GM21367 (cell line): ENCODE results near the gene L3HYPDH.

ENCODE experiments used
- ATAC-seq: cut with Tn5 transposase; IDR thresholded peaks from one replicate; pipeline ENCODE4 v1.9.1; 2021; ENCODE audit not compliant: unreplicated experiment

Gene L3HYPDH

DNA sequence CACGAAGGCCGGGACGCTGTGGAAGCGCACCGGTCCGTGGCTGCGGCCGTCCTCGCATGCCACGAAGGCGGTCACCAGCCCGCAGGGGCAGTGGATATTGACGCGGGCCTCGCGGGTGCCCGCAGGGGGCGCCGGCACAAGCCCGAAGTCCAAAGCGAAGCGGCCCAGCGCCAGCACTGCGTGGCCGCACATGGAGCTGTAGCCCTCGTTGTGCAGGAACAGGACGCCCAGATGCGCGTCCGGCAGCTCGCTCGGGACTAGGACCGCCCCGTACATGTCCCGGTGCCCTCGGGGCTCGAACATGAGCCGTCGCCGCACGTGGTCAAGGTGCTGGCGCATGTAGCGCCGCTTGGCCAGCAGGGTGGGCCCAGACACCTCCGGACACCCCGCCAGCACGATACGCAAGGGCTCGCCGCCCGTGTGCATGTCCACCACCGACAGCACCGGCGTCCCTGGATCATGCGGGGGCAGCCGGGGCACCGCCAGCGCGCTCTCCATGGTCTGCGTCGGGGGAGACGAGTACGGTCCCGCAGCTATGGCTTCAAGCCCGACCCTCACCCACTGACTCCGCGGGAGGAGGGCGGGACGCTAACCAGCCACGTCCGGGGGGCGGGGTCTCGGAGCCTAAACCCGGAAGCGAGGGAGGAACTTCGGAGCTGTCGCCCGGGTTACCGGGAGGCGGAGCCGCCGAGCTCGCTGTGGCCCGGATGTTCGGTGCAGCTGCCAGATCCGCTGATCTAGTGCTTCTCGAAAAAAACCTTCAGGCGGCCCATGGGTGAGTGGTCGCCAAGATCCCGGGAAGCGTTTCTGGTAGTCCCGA, at the start of gene L3HYPDH, which contains the start of gene JKAMP:
Gene L3HYPDH (minus strand): TSS at position 590 of the 820 bp plus-strand sequence. CDS start 92 bp downstream, at position 498.
Gene JKAMP (plus strand): TSS at position 699 of the 820 bp plus-strand sequence. CDS start 73 bp downstream, at position 772.
- peak; percentile 81 for ATAC-seq

- no peak for ATAC-seq
Observed at GRCh38 chr14:59532419-59532818, 48.2 kb upstream of the L3HYPDH start.

DNA sequence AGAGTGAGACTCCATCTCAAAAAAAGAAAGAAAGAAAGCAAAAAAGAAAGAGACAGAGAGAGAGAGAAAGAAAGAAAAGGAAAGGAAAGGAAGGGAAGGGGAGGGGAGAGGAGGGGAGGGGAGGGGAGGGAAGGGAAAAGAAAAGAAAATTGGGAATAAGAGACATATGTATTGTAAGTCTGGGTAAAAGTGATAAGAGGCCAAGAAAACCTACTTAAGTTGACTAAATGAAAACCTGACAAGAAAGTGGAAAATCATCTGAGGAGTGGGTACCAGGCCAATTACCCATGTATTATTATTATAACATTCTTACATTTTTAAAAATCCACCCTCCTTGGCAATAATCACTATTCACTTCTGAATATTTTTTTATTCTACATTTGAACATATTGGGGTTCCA, 46.1 kb upstream of the L3HYPDH start:
- no peak for ATAC-seq

GRCh38 chr14:59529189-59529588, 45.0 kb upstream of the L3HYPDH start:
- ATAC-seq: no peak

DNA sequence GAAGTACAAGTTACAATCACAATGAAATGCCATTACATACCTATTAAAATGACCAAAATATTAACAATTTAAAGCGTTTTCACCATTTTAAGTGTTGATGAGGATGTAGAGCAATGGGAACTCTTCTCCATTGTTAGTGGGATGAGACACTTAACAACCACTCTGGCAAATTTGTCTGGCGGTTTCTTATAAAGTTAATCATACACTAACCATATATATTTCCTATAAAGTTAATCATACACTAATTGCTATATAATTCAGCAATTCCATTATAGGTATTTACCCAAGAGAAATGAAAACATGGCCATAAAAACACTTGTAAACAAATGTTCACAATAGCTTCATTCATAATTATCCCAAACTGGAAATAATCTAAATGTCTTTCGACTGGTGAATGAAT, 36.0 kb upstream of the L3HYPDH start:
- no peak for ATAC-seq

- no peak for ATAC-seq
Observed at GRCh38 chr14:59511916-59512575, 27.8 kb upstream of the L3HYPDH start.

- no peak for ATAC-seq
Observed at GRCh38 chr14:59510966-59511365, 26.8 kb upstream of the L3HYPDH start.

GRCh38 chr14:59510001-59510400, 25.8 kb upstream of the L3HYPDH start:
- no peak for ATAC-seq

- no peak for ATAC-seq
Observed at GRCh38 chr14:59509101-59509500, 24.9 kb upstream of the L3HYPDH start.

GRCh38 chr14:59507752-59508103, 23.5 kb upstream of the L3HYPDH start:
- no peak for ATAC-seq

GRCh38 chr14:59507063-59507751, 23.0 kb upstream of the L3HYPDH start:
- ATAC-seq: peak; percentile 87

GRCh38 chr14:59503256-59503655, 19.0 kb upstream of the L3HYPDH start:
- ATAC-seq: no peak

DNA sequence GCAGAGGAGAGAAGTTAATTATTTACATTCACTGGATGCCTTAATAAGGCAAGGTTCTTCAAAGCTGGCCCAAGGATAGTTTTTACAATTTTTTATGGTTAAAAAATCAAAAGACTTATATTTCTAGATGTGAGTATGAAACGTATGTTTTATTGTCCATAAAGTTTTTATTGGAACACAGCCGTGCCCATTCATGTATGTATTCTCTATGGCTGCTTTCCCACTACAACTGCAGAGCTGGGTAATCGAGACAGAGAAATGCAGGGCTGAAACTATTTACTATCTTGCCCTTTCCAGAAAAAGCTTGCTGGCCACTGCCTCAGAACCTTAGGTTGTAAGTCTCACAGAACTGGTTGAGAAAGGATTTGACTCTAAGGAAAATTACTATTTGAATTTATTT, 16.5 kb upstream of the L3HYPDH start:
- ATAC-seq: no peak

DNA sequence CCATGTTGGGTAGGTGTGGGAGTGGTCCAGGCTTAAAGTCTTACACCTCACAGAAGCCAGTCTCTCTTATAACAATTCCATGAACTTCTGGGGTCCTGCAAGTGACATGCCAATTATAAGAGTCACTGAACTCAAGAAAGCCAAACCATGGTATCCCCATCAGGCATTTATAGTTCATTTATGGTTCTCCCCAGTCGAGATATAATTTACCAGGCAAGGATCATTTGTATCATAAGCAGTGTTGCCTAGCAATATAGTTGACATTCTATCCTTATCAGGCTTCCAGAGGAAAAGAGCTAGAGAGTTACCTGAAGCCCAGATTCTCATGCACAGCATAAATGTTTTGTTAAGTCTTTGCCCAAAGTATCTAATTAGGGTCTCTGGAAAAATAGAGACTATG, 8.2 kb upstream of the L3HYPDH start:
- no peak for ATAC-seq

DNA sequence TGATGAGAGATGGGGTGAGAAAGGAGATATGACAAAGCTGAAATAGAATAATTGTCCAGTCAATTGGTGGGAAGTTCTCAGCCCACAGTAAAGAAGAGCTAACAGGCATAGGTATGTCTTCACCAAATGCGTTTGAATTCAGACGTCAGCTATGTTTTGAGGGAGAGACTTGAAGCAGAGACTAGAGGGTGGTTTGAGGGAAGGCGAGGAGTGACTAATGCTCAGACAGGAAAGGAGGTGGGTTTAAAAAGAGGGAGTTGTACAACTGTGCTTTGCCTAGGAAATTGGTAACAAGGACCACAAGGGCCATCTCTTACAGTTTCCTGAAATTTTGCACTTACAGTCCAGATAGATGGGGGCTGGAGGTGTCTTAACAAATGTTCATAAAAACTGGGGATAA, 6.5 kb upstream of the L3HYPDH start:
- no peak for ATAC-seq

DNA sequence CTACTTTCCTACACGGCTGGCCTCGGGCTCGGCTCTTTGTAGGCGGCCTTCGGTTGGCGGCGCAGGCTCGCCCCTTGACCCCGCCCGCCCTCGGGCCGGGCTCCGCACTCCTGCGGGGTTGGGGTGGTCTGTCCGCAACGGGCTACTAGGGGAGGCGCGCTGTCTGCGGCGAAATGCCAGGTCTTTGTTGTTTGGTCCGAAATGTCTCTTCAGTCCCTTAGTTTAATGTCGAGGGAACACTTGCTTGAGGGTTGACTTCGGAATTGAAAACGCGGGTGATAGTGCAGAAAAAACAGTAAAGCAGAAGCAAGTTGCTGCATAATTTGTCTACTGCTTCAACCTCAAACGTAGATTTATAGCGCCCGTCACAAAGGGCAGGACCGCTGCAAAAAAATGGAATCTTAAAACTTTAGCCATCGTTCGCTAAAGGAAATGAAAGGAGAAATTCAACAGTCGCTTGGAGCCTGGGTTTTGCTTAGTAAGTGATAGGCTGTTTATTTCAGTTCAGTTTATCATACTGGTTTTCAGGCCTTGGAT, 499 bp upstream of the L3HYPDH start:
- ATAC-seq: peak; percentile 30

DNA sequence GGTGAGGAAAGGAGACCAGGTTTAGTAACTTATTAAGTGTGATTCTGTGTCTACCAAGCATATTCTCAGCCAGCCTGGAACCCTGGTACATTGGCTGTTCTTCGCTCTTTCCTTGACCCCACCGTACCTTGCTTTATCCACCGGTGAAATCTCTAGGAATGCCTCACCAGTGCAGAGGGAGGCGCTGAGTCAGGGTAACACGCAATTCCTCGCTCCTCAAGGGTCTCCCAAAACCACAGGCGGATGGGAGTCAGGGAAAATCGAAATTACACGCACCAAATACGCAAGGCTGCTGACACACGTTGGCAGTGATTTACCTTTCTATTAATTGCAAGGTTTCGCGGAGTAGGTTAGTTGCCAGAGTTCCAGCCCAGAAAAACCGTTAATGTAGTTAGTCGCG, 845 bp downstream of the L3HYPDH start:
- ATAC-seq: no peak

DNA sequence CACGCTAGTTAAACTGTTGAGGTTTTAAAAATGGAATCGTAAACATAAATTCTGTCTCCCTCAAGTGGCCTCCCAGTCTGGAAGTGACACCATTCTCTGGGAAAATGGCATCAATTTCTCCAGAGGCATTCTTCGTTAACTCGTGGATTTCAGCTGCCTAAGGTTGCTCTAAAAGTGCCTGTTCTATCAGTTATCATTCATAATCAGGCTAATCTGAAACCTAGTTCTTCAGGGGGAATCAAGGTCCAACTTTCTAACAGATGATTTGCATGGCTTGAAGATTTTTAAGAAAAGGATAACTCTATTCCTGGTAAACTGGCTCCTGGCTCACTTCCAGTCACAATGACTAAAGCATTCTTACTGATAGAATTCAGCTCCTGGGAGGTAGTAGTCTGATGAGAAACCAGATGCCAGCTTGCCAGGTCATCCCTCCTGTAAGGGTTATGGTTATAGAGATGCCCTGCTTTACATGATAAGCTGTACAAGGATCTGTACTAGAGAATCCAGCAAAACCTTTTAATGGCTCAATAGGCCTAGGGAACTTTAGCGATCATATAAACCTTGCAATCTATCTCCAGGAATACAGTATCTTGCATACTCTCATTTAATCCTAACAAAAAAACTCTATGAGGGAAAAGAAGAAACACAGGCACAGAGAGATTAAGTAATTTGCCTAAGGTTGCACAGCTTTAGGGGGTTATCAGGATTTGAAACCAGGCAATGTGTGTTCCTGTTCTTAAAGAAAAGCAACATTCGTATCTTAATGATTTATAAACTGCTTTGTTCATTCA, 1.5 kb downstream of the L3HYPDH start:
- no peak for ATAC-seq

DNA sequence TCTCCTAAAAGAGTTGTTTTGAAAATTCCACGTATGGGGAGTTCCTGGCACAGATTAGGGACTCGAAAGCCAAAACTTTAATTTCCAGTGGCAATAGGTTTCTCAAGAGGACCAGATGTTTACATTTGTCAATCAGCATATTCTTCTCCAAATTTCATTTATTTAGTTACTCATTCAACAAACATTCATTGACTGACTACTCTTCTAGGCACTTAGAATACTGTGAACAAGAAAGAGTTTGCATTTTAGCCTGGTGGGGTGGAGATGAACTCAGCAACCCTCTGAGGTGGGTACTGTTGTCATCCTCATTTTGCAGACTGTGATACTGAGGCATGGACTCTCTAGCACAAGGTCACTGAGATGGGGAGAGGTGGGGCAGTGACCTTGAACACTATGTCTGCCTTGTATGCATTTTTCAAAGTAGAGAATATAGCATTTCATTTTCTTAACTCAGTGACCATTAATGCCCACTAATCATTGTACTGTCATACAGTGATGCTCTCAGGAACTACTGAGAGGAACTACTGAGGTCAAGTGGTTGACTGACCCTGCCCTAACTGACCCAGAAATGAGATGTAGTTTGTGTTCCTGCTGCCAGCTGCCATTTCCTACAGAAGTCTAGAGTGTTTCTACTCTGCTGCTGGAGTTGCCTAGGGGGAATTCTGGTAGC, 2.2 kb downstream of the L3HYPDH start:
- no peak for ATAC-seq

DNA sequence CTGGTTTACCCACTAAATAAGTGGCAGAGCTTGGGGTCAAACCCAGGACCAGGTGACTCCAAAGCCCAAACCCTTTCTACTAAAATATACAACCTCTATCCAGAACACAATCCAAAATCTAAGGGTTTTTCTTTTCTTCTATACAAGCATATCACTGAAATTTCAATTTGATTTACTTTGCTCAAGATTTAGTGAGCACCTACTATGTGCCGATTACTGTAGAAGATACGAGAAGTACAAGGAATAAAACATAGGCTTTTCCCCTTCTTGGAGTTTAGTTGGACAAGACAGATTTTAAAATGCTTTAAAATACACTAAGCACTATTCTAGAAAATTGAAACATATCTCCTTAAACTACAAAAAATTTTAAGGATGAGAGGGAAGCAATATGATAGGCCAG, 2.8 kb downstream of the L3HYPDH start:
- ATAC-seq: no peak
